HG02763 (cell line): ENCODE measurements around the gene COX5B.
"Not testable (repeated sequence)": the region's sequence is repeated elsewhere in the genome, so short reads cannot be mapped to it uniquely, and the experiment has no call there.

Experiments used
- ATAC-seq: cut with Tn5 transposase; IDR thresholded peaks from one replicate; pipeline ENCODE4 v1.9.1; 2021; ENCODE audit warnings: mild to moderate bottlenecking, moderate library complexity; ENCODE audit not compliant: unreplicated experiment

Gene COX5B, protein sequence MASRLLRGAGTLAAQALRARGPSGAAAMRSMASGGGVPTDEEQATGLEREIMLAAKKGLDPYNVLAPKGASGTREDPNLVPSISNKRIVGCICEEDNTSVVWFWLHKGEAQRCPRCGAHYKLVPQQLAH

DNA sequence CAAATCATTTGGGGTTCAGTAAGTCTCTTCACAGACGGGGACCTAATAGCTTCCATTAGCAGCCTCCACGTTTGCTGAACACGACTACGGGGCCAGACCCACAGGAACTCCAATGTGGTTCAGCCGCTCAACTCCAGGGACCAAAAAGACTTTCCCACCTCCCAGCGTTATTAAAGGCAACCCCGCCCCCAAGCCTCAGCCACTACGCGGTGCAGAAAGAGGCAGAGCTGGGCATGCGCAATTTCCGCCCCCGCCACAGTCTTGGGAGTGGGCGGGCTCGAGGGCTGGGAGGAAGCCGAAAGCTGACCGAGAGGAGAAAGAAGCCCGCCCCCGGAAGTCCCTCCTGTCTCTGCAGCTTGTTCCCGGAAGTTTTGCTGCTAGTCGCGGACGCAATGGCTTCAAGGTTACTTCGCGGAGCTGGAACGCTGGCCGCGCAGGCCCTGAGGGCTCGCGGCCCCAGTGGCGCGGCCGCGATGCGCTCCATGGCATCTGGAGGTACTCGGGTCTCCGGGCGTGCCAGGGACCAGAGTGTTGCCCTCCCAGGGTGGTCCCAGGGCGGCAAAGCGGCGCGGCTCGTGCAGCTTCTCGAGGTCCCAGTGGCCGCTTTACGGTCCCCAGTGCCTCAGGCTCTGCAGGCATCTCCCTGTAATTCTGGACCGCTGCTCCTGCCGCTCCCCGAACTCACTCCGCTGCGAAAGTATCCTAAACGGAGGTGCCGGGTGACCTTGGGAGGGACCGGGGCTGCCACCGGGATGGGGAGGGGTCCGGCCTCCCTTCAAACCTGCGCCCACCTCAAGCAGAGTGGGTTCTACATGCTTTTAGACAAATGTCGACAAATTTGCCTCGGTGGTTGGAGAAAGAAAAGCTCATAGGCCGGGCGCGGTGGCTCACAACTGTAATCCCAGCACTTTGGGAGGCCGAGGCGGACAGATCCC is at the start of gene COX5B:
Gene COX5B (plus strand): TSS at position 368 of the 935 bp plus-strand sequence. CDS start 25 bp downstream, at position 393.
- peak; percentile 96 for ATAC-seq

DNA sequence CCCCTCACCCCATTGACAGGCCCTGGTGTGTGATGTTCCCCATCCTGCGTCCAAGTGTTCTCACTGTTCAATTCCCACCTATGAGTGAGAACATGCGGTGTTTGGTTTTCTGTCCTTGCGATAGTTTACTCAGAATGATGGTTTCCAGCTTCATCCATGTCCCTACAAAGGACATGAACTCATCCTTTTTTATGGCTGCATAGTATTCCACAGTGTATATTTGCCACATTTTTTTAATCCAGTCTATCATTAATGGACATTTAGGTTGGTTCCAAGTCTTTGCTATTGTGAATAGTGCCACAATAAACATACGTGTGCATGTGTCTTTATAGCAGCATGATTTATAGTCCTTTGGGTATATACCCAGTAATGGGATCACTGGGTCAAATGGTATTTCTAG is 49.7 kb upstream of the COX5B start:
- not testable (repeated sequence) for ATAC-seq

DNA sequence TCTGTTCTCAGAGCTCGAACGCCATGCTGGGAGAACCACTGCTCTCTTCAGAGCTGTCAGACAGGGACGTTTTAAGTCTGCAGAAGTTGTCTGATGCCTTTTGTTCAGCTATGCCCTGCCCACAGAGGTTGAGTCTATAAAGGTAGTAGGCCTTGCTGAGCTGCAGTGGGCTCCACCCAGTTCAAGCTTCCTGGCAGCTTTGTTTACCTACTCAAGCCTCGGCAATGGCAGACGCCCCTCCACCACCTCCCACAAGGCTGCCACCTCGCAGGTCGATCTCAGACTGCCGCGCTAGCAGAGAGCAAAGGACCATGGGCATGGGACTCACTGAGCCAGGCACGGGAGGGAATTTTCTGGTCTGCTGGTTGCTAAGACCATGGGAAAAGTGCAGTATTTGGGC is 44.3 kb upstream of the COX5B start:
- ATAC-seq = not testable (repeated sequence)

DNA sequence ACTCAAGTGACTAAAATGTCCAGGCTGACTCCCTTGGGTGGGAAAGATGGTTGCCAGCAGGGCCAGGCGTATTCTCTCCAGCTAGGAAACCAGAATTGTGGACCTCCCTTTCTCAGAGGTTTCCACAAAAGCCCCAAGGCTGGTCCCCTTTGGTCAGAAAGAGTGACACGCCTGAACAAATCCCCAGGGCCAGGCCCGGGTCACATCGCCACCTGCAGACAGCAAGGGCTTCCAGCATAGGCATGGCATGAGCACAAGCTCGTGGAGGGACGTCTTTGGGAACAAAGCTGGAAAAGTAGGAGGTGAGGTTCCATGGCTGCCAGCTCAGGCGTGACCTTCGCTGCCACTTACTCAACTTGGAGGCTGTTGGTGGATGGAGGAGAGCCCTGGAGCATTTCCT is 40.8 kb upstream of the COX5B start:
- not testable (repeated sequence) for ATAC-seq

DNA sequence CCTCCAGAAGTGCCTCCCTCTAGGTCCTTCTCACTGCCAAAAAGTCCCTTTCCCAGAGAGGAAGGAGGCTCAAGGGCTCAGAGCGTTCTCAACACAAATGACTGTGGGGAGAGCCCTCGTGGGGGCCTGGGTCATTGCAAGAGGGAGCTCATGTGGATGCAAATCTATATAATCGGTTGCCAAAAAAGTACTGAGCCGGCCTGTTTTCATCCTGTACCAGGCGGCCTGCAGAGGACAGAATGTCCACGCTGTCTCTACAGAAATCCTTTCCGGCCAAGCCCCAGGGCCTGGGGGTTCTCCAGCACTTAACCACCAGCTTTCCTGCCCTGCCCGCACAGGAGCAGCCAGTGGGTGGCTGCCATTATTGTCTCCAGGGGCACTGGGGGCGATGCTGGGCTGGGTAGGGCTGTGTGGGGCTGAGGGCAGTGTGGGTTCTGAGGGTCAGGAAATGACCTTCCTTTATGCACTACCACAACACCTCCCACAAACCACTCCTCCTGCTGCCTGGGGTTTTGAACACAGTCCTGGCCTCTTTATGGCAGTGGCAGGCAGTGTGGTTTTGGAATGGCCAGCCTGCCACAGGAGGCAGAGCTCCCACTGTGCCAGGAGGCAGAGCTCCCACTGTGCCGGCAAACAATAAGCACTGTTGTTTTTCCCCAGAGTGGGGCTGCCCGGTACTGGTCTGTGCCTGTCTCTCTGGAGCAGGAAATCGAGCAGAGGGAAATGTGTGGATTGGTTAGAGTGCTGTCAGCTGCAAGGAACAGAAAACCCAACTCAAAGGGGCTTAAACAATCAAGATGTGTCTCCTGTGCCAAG is 40.1 kb upstream of the COX5B start:
- ATAC-seq = not testable (repeated sequence)

DNA sequence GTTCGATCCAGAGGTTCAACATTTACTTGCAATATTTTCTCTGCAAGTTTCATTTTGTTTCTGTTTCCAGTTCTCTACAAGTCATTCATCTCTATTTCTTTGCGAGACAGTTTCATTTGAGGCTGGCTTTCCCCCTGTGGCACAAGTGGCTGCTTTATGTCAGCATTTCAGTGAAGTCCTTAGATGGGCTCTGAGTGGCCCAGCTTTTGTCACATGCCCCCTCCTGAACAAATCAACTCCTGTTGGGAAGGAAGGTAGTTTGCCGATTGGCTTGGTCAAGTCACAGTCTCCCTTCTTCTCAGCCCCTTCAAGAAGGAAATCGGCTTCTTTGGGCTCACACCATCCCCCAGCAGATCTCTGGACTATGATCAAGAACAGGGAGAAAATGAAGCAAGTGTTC is 37.1 kb upstream of the COX5B start:
- ATAC-seq = not testable (repeated sequence)

DNA sequence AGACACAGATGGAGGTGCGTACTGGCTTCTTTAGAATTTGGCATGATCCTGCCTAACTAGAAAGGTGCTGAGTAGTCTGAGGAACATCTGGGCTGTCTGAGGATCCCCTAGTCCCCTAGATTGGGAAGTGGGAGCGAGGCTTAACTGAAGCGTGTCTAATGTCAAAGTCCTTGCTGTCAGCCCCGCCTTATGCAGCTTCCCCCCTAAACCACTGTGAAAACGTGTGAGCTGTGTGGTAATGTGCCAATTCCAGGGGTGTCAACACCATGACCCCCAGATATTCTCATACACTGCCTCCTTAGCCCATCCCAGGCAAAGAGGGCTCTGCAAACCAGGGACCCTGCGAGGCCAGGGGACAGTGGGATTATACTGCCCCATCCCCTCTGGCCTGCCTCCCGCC is 34.0 kb upstream of the COX5B start:
- not testable (repeated sequence) for ATAC-seq

DNA sequence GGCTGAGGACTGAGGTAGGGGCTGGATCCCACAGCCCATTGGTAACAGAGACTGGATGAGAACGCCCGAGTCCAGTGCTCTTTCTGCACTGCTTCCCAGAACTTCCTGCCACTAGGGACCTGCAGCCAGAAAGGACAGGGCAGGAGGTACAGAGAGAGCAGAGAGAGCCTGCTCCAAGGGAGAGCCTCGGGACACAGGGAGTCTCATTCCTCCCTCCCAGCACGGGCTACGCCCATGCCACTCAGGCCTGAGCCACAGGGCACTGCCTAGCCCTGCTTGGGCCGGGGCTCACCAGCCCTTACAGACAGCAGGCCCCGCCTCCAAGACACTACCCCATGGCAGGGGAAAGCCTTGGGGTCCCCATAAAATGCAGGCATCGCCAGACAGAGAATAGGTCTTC is 30.1 kb upstream of the COX5B start:
- not testable (repeated sequence) for ATAC-seq

DNA sequence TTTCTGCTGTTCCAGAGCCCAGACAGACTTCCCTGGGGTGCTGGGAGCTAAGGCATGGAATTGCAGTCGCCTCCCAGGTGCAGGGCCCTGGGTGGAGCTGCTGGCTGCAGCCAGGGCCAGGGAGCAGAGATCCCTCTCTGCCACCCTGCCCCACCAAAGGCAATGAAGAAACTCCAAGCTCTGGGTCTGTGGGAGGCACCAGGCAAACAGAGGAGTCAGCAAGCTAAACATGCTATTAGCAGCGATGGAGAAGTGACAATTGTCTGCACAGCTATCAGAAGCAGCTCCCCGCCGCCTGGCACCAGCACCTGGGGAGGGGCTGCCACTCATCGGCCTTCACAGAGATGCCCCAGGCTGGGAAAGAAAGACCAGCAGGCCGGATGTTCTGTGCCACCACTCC is 28.0 kb upstream of the COX5B start:
- ATAC-seq = no peak

DNA sequence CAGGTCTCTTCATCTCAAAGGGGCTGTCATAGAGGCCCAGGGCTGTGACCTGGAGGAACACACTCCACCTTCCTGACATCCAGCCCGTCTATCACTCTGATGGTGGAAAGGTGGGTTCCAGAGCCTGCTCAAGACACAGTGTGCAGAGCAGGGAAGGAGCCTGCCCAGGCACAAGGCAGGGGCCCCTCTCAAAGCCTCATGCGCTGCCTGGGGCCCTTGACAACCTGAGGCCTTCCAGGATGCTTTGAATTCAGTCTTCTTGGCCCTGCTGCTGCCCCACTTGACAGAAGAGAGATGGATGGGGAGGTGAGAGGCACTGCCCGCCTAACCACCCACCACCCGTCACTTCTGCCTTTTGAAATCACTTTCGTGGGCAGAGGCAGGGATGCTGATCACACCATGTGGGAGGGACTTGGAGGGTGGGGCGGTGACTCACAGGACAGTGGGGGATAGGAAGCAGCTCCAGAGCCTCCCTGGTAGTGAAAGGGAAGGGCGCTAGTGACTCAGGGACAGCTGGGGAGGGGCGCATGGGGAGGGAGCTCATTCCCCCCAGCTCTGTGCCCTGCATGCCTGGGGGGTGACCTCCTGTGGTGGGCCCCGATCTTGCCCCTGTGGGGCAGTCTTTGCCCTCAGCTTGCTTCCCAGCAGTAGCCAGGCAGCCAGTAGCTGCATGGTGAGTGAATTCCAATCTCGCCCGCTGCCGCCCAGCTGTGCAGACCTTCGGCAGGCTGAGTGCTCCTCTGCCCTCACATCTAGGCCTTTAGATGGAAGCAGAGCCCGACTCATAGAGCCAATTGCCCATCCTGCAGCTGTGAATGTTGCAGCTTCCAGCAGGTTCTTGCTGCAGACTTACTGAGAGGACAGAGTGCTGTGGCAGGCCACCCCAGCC is 26.7 kb upstream of the COX5B start:
- ATAC-seq = not testable (repeated sequence)

DNA sequence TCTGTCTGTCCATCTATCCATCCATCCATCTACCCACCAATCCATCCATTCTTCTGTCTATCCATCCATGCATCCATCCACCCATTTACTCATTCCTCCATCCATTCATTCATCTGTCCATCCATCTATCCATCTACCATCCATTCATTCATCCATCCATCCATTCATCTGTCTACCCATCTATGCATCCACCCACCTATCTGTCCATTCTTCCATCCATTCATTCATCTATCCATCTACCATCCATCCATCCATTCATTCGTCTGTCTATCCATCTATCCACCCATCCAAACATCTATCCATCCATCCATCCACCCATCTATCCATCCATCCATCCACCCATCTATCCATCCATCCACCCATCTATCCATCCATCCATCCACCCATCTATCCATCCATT is 25.4 kb upstream of the COX5B start:
- not testable (repeated sequence) for ATAC-seq

DNA sequence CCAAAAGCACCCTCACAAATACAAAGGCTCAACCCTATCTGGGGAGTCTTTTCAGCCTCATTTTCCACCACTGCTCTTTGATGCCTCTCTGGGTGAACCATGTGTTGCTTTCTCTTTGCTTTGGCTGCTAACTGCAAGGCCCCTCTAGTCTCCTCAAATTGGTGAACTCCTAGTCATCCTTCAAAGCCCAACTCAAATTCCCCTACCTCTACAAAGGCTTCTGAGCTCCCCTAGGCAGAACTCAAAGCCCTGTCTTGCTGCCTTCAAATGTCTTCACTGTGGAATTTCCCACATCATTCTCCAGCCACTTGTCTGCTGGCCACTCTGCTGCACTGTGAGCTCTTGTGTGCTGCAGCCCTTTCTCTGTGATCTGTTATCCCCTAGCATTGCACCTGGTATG is 22.9 kb upstream of the COX5B start:
- ATAC-seq = not testable (repeated sequence)

DNA sequence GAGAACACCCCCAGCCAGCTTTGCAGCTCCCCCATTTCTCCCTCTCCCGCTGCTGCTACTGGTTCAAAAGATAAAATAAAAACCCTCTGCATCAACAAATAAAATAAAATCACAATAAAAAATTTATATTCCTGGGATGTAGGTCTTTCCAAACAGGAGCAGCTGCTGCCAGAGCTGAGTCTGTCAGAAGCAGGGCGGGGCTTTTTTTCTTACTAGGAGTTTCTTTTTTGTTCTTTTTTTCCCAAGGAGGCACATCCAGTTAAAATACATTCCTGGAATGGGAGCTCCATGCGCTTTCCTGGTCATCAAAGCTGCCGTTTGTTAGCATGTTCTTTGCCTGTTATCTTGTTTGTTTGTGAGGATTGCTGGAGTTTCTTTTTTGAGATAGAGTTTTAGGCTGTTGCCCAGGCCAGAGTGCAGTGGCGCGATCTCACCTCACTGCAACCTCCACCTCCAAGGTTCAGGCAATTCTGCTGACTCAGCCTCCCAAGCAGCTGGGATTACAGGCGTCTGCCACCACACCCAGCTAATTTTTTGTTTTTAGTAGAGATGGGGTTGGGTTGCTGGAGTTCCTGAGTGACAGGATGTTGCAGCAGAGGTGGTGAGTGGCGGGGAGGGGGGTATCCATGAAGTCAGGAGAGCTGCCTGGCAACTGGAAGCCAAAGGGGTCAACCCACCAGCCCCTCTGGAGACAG is 20.4 kb upstream of the COX5B start:
- ATAC-seq = not testable (repeated sequence)

DNA sequence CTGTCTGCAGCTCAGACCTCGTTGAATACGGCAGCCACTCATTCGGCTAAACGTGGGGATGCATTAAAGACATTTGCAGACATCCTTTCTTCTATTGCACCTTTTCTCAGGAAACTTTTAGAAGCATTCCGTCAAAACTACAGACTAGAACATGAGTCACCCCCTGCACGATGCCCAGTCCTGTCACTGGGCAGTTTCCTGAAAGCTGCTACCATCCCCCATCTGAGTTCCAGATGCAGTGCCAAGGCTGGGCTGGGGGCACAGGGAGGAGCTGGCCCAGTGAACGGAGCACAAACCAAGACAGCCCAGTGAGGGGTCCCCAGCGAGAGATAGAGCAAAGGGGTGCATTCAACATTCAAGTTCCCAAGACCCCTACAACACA is 19.8 kb upstream of the COX5B start:
- ATAC-seq = not testable (repeated sequence)

DNA sequence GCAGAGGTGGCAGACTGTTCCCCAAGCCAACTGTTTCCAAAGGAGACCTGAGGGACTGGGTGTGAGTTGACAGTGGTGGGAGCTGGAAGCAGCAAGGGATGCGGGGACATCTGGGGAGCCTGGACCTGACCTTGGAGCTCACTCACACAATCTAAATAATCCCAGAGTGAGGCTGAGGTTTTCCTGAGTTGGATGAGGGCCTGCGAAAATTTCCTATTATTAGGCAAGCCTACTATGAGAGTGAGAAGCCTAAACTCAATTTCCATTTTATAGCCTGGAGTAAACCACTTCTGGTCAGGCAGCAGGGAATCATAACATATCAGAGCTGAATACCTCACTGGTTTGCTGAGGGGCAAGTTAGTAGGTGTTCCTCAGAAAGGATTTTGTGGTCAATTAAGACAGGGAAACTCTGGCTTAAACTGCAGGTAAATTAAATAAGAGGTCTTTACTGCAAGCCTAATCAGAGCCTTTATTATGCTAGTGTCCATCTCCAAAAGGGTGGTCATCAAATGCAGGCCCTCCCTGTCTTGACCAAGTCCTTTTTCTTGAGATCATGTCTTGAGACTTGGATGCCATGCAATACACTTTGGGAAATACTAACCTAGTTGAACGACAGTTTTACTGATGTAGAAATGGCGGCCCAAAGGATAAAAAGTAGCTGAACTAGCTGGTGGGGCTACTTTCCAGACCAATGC is 1.7 kb upstream of the COX5B start:
- no peak for ATAC-seq

DNA sequence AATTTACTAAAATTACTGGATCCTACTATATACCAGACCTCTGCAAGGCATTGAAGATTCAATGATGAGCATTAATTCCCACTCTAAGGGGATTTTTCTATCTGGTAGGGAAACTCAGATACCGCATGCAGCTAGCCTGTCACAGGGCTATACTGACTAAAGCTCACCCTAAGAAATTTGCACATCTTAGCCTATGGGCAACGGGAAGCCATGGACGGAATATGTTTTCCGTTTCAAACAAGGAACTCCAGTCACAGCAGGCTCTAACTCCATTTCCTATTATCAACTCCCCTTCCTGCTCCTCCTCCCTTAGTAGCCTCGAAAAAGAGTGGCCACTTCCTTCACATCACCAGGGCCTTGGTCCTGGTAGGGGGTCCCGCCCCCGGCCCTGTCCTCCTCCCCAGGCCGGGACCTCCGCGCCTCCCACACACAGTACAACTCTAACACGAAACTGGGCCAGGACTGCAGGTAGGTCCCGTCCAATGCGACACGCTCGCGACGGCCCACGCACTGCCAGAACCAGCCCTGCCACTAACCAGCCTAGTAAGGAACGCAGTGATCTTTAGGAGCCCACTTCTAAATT is 659 bp upstream of the COX5B start:
- ATAC-seq = peak; percentile 36

DNA sequence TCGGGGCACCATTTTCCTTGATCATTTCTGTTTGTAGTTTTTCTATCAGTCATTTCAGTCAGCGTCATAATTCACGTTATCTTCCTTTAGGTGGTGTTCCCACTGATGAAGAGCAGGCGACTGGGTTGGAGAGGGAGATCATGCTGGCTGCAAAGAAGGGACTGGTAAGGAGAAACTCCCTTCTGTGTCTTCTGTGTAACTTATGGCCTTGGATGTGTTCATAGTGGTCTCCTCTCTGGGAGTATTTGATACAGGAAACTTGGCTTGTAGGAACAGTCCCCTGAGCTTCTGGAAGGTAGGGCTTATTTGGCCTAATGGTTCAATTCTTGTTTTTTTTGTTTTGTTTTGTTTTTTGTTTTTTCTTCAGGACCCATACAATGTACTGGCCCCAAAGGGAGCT is 1.1 kb downstream of the COX5B start:
- no peak for ATAC-seq

DNA sequence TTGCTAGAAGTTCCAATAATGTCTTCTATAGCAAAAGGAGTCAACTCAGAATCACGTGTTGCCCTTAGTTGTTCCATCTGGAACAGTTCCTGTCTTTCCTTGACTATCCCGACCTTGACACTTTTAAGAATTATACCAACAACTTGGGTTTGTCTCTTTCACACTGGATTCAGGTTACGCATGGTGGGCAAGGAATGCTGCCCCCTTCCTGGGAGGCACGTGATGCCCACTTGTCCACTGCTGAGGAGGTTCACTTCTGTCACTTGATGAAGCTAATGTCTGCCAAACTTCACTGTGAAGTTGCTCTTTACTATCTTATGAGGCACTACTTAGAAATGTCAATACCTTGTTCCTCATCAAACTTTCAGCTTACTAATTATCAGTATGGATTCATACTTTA is 5.3 kb downstream of the COX5B start:
- no peak for ATAC-seq

DNA sequence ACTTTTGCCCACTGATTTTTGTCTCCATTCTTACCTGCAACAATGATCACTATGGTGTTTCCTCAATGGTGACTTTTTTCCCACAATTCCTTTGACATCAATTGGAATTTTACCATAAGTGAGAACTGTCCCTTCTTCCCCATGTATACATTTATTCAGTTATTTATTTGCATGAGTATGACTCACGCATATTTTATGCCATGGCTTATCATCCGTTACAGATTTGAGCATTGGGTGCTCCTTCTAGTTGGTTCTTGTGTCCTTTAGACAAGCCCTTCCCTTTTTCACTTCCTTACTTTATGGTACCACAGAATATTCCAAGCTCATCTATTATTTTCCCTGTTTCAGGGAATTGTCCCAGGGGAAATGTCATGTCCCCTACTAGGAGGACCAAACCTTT is 7.6 kb downstream of the COX5B start:
- no peak for ATAC-seq
